ENCODE data around the gene AGBL4. TPM values are rescaled to one million over a fixed set of nuclear protein-coding genes. Genes with fewer than 3 reads are reported as not detected.

The AGBL4 gene
- total RNA-seq, 1 donor from 2014 or later = 2.1 TPM

DNA sequence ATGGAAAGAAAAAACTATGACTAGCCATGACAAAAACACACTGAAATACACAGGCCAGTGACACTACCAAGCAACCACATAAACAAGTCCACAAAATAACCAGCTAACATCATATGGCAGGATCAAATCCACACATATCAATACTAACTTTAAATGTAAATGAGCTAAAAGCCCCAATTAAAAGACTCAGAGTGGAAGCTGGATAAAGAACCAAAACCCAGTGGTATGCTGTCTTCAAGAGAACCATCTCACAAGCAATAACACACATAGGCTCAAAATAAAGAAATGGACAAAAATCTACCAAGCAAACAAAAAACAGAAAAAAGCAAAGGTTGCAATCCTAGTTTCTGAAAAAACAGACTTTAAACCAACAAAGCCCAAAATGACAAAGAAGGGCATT, 770.8 kb downstream of the AGBL4 start:
- Histone ChIP-seq H3K4me1 (no peaks in the 10 kb centered on the region), H3K36me3 (no peaks in the 10 kb centered on the region), H3K4me3 (no peak overlapping the region), H3K27ac (no peak overlapping the region), H3K9me3 (peaks cover 4% of the 10 kb centered on the region), H3K27me3 (ENCODE audit: low read depth) (no peaks in the 10 kb centered on the region)
- TF ChIP-seq, protein P1, sequence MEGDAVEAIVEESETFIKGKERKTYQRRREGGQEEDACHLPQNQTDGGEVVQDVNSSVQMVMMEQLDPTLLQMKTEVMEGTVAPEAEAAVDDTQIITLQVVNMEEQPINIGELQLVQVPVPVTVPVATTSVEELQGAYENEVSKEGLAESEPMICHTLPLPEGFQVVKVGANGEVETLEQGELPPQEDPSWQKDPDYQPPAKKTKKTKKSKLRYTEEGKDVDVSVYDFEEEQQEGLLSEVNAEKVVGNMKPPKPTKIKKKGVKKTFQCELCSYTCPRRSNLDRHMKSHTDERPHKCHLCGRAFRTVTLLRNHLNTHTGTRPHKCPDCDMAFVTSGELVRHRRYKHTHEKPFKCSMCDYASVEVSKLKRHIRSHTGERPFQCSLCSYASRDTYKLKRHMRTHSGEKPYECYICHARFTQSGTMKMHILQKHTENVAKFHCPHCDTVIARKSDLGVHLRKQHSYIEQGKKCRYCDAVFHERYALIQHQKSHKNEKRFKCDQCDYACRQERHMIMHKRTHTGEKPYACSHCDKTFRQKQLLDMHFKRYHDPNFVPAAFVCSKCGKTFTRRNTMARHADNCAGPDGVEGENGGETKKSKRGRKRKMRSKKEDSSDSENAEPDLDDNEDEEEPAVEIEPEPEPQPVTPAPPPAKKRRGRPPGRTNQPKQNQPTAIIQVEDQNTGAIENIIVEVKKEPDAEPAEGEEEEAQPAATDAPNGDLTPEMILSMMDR (IDR thresholded peaks at IDR 0.05) = no peak
- ATAC-seq (no peak), DNase-seq (no peak)
- intact Hi-C loops (cut with DNase I) = no loop called here

DNA sequence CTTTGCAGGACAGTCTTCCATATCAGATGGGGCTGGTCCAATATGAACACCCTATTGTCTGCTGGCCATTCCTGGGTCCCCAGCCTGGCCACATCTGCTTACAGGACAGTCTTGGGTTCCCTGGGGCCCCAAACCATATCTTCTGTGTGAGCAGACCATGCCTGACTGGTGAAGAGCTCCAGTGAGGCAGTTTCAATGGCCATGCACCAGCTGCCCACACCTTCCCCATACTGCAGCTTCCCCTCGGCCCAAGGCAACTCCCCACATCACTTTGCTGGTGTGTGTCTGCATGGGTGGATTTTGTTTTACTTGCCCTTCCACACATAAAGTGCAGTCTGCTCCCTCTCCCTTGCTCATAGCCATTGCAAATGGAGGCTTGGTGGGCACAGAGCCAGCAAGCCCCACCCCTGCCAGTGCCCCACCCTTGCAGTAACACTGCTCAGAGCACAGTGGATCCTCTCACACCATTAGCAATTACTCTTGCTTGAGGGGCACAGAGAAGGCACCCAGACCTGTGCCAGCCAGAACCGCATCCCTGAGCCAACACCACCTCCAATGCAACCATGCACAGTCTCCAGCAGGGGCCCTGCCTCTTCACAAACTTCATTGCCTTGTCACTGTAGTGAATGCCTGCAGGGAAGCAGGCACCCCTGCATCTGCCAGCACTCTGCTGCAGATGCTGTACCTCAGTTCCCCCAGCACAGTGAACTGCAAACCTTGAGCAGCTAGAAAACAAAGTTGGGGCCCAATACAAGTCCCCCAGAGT, 772.6 kb downstream of the AGBL4 start:
- peaks cover 4% of the 10 kb centered on the region for H3K9me3 ChIP-seq
- no peak overlapping the region for H3K4me3 ChIP-seq
- H3K27ac ChIP-seq = no peak overlapping the region
- intact Hi-C loops (cut with DNase I) = no loop called here
- no peak for DNase-seq
- no peak for ATAC-seq
- TF ChIP-seq, protein P1 (IDR thresholded peaks at IDR 0.05) = no peak
- no peaks in the 10 kb centered on the region for H3K4me1 ChIP-seq
- no peaks in the 10 kb centered on the region for H3K36me3 ChIP-seq
- H3K27me3 ChIP-seq (ENCODE audit: low read depth) = no peaks in the 10 kb centered on the region

DNA sequence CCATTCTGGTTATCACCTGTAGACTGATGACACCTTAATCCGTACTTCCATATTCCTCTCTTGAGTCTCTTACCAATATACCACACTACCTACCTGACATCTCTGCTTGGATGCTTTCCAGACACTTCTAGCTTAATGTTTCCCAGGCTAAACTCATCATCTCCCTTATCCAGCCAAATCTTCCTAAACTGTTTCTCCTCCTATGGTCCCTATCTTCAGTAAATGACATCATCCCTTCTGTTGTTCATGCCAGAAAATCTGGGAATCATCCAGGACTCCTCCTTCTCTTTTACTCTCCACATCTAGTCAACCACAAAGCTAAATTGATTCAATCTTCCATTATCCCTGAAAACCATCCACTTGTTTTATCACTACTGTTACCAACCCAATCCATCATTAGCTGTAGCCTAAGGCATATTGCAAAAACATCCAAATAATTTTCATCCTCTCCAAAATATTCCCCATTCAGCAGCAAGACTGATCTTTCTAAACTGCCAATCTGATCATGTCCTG, 783.0 kb downstream of the AGBL4 start:
- intact Hi-C loops (cut with DNase I) = no loop called here
- Histone ChIP-seq H3K4me3 (no peak overlapping the region), H3K9me3 (no peaks in the 10 kb centered on the region), H3K27ac (no peak overlapping the region), H3K27me3 (ENCODE audit: low read depth) (no peaks in the 10 kb centered on the region), H3K36me3 (no peaks in the 10 kb centered on the region), H3K4me1 (no peaks in the 10 kb centered on the region)
- ATAC-seq = no peak
- TF ChIP-seq, protein P1 (IDR thresholded peaks at IDR 0.05) = no peak
- no peak for DNase-seq

DNA sequence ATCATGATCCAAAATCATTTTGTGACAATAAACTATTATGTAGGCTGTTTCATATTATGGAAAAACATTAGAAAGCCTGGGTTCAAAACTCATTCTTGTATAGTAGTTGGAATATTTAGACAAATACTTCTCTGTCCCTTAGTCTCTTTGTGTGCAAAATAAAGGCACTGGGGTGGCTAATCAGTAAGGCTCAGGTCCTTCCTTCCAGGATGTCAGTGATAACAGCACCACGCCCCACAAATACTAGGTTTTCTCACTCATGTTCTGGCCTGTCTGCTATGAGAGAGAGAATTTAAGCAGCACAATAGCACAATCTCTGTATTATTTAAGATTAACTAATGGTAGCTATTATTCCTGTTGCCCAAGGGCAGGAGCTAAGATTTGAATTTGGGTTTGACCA, 788.8 kb downstream of the AGBL4 start:
- no peak overlapping the region for H3K4me3 ChIP-seq
- no peak overlapping the region for H3K27ac ChIP-seq

DNA sequence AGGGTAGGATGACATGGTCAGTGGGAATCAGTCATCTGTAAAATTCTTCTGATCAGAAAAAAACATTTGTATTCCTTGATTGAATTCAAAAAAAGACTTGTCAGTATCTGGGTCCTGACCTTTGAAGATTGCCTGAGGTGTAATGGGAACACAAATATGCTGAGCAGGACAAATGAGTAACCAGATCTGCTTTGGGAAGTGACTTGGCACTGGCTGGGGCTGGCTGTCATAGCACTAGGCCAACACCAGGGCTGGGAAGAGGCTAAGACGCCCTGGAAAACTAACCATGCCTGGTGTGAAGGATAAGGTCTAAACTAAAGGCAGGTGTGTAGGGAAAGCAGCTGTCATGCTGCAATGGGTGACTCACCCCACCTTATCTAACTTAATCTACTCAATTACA, 794.2 kb downstream of the AGBL4 start:
- no peaks in the 10 kb centered on the region for H3K27me3 ChIP-seq (ENCODE audit: low read depth)
- DNase-seq = no peak
- H3K4me1 ChIP-seq = no peaks in the 10 kb centered on the region
- TF ChIP-seq, protein P1 (IDR thresholded peaks at IDR 0.05) = no peak
- no peaks in the 10 kb centered on the region for H3K36me3 ChIP-seq
- no peaks in the 10 kb centered on the region for H3K9me3 ChIP-seq
- no peak for ATAC-seq
- H3K4me3 ChIP-seq = no peak overlapping the region
- intact Hi-C loops (cut with DNase I) = no loop called here
- no peak overlapping the region for H3K27ac ChIP-seq

More for the DNA sequence above, 788.8 kb downstream of the AGBL4 start:
- TF ChIP-seq, protein P1 (IDR thresholded peaks at IDR 0.05) = no peak
- DNase-seq (no peak), ATAC-seq (no peak)
- Histone ChIP-seq H3K4me1 (no peaks in the 10 kb centered on the region), H3K36me3 (no peaks in the 10 kb centered on the region), H3K9me3 (no peaks in the 10 kb centered on the region), H3K27me3 (ENCODE audit: low read depth) (no peaks in the 10 kb centered on the region)
- intact Hi-C loops (cut with DNase I) = no loop called here
